RWPE1 (cell line): Measurements from ENCODE around the gene RAD9A.
A peak's percentile ranks its signal among the peaks of the same experiment; 100 is the strongest.

Source experiments
- CTCF ChIA-PET: fragments of 350-600 bp; sonication (Branson Sonifier 250); formaldehyde crosslinking; extraction: SDS; loops from one replicate; lab custom pipeline; 2021; lab: Yijun Ruan, JAX
- POLR2A ChIA-PET: fragments of 400-600 bp; formaldehyde crosslinking; extraction: SDS; loops from one replicate; lab custom pipeline; 2020; ENCODE audit warnings: antibody characterized with exemption; ENCODE audit not compliant: low non-redundant PET; lab: Yijun Ruan, JAX
- DNase-seq: peaks from one replicate; pipeline ENCODE4 v3.0.0; 2012; ENCODE audit warnings: low spot score
- H3K27ac ChIP-seq: fragments of 450-650 bp; 2 replicates; pipeline ENCODE4 v1.5.1; 2017
- CTCF ChIP-seq: fragments of 450-650 bp; conservative IDR thresholded peaks from 2 replicates; pipeline ENCODE4 v1.5.1; 2017; ENCODE audit warnings: low read depth, mild to moderate bottlenecking

Gene RAD9A

GRCh38 chr11:67378544-67378943 is 13.2 kb upstream of the RAD9A start:
- no peak for DNase-seq
- no peak for TF ChIP-seq CTCF
- H3K27ac ChIP-seq: peak overlapping the region; percentile 97
- ChIA-PET CTCF (interaction anchor here (0.8 to 5.8 kb wide), 2 partner anchors 27 to 32 kb away, joined by 3 to 113 read pairs; partner anchors contain the start of gene POLD4), POLR2A (interaction anchor here (0.7 kb wide), 1 partner anchor 407 kb away, joined by 3 read pairs; no protein-coding TSS in a partner anchor)

- POLR2A ChIA-PET: interaction anchor here (1.0 kb wide), 1 partner anchor 28 kb away, joined by 3 read pairs; no protein-coding TSS in a partner anchor
- peak; percentile 84 for DNase-seq
- CTCF ChIA-PET: interaction anchor here (0.6 to 5.8 kb wide), 6 partner anchors 23 to 62 kb away, joined by 3 to 113 read pairs (median 8); partner anchors contain the start of gene POLD4
- no peak for TF ChIP-seq CTCF
- peak overlapping the region; percentile 97 for H3K27ac ChIP-seq
Observed at GRCh38 chr11:67379061-67380058, 12.4 kb upstream of the RAD9A start.

GRCh38 chr11:67381244-67381972 is 10.4 kb upstream of the RAD9A start:
- POLR2A ChIA-PET: interaction anchor here (1.0 to 2.5 kb wide), 2 partner anchors 27 to 29 kb away, joined by 4 to 7 read pairs; partner anchors contain the start of gene POLD4
- DNase-seq: no peak
- peak overlapping the region; percentile 97 for H3K27ac ChIP-seq
- no peak for TF ChIP-seq CTCF
- CTCF ChIA-PET: interaction anchor here (0.6 to 5.8 kb wide), 13 partner anchors 8 to 495 kb away, joined by 3 to 113 read pairs (median 15); partner anchors contain the start of genes CLCF1, POLD4 and RAD9A

GRCh38 chr11:67382276-67383136 is 9.3 kb upstream of the RAD9A start:
- DNase-seq: peak; percentile 71
- CTCF ChIA-PET: interaction anchor here (0.6 to 5.8 kb wide), 31 partner anchors 9 to 652 kb away, joined by 3 to 113 read pairs (median 5); partner anchors contain the start of genes CLCF1, POLD4 and RAD9A
- TF ChIP-seq CTCF: peak; percentile 97
- POLR2A ChIA-PET: interaction anchor here (0.5 to 2.5 kb wide), 4 partner anchors 28 to 131 kb away, joined by 3 to 7 read pairs (median 4); partner anchors contain the start of gene POLD4
- H3K27ac ChIP-seq: peak overlapping the region; percentile 31

GRCh38 chr11:67384851-67385366 is 6.9 kb upstream of the RAD9A start:
- CTCF ChIA-PET: interaction anchor here (0.7 to 1.1 kb wide), 4 partner anchors 23 to 39 kb away, joined by 3 to 7 read pairs (median 4); no protein-coding TSS in a partner anchor
- peak overlapping the region; percentile 79 for H3K27ac ChIP-seq
- no peak for TF ChIP-seq CTCF
- POLR2A ChIA-PET: no interaction called here
- DNase-seq: no peak
